ENCODE results near the gene ZNF735.

DNA sequence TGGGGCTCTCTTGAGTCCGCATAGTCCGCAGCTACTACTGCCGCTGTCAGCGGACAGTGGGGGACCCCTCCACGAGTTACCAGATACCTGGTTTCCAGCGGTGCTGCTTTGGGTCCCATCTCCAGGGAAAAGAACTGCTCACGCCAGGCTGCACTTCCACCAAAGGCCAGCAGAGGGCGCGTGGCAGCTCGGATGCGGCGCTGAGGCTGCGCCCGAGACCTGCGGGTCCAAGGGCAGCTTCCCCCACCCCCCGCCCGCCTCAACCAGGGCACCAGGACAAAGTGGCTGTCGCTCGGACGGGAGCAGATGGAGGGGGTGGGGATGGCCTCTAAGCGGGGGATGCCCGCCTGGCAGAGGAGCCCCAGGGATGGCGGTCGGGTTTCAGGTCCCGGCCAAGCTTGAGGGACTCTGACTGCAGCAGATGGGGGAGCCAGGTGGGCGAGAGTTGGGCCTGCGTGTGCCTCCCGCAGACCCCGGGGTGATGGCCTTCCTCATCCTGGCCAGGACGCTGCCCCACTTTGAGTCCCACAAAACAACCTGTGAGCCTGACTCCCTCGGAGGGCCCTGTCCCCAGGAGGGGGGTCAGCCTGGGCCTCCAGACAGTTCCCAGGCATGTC, 23.8 kb upstream of the ZNF735 start:
- no peak for TF ChIP-seq POLR2A (IDR thresholded peaks at IDR 0.05; ENCODE audit: low read depth, low read length)
- TF ChIP-seq POLR2AphosphoS5 (IDR thresholded peaks at IDR 0.05; ENCODE audit: low read depth, low read length) = no peak
- no peak for TF ChIP-seq TAF1 (IDR thresholded peaks at IDR 0.05; ENCODE audit: low read depth, low read length)
- no peak for TF ChIP-seq SPI1 (IDR thresholded peaks at IDR 0.05; ENCODE audit: low read depth, low read length)
- no peak for TF ChIP-seq POU2F2 (IDR thresholded peaks at IDR 0.05; ENCODE audit: low read depth, low read length)
- TF ChIP-seq PAX5 (IDR thresholded peaks at IDR 0.05; ENCODE audit: insufficient read depth, low read length, severe bottlenecking) = no peak

All from GM12891 (cell line).